Panc1 (cell line): ENCODE measurements around the gene UBE2E1.

Source experiments
- POLR2AphosphoS5 ChIP-seq: IDR thresholded peaks from 2 replicates; pipeline ENCODE4 v1.6.1; 2012; ENCODE audit warnings: mild to moderate bottlenecking, low read depth, low read length, moderate library complexity
- SIN3A ChIP-seq: IDR thresholded peaks from 2 replicates; pipeline ENCODE4 v1.6.1; 2012; ENCODE audit warnings: low read depth, mild to moderate bottlenecking, low read length, moderate library complexity, borderline replicate concordance; ENCODE audit not compliant: insufficient read depth
- TCF7L2 ChIP-seq: IDR thresholded peaks from 2 replicates; pipeline ENCODE4 v1.6.1; 2011; ENCODE audit warnings: mild to moderate bottlenecking, low read depth, low read length, inconsistent platforms
- TF ChIP-seq, protein P1 (sequence below): fragments of 450-650 bp; IDR thresholded peaks from 2 replicates; pipeline ENCODE4 v1.5.1; 2017; ENCODE audit warnings: mild to moderate bottlenecking
- TF ChIP-seq, protein P2 (sequence below), 2 experiments: IDR thresholded peaks; 2 replicates each; pipeline ENCODE4 v1.6.1; 2011 to 2012; ENCODE audit warnings: low read depth in 2 of 2, control low read depth in 1 of 2, low read length in 1 of 2, mild to moderate bottlenecking in 1 of 2, moderate library complexity in 1 of 2; ENCODE audit not compliant: insufficient read depth in 1 of 2

DNA sequence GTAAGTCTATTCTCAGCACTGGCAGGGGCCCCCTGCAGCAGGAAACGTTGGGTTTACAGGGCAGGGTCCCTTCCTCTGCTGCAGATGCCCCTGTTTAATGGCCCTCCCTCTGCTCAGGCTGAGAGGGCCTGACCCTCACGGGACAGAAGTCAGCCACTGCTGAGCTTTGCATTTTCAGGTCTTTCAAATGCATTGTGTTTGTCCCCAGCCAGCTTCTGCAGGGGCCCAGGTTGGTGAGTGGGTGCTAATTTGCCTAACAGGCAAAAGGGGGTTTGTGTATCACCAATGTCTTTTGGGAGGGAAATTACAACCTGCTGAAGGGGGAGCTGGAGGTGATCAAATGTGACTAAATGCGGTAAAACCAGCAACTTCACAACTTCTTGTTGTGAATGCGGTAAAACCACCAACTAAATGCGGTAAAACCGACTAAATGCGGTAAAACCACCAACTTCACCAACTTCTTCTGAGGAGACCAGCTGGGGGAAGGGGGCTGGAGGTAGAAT is 44.8 kb upstream of the UBE2E1 start:
- TF ChIP-seq, protein P1, sequence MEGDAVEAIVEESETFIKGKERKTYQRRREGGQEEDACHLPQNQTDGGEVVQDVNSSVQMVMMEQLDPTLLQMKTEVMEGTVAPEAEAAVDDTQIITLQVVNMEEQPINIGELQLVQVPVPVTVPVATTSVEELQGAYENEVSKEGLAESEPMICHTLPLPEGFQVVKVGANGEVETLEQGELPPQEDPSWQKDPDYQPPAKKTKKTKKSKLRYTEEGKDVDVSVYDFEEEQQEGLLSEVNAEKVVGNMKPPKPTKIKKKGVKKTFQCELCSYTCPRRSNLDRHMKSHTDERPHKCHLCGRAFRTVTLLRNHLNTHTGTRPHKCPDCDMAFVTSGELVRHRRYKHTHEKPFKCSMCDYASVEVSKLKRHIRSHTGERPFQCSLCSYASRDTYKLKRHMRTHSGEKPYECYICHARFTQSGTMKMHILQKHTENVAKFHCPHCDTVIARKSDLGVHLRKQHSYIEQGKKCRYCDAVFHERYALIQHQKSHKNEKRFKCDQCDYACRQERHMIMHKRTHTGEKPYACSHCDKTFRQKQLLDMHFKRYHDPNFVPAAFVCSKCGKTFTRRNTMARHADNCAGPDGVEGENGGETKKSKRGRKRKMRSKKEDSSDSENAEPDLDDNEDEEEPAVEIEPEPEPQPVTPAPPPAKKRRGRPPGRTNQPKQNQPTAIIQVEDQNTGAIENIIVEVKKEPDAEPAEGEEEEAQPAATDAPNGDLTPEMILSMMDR: no peak
- TF ChIP-seq POLR2AphosphoS5 (no peak), SIN3A (no peak), TCF7L2 (no peak)
- TF ChIP-seq, protein P2, sequence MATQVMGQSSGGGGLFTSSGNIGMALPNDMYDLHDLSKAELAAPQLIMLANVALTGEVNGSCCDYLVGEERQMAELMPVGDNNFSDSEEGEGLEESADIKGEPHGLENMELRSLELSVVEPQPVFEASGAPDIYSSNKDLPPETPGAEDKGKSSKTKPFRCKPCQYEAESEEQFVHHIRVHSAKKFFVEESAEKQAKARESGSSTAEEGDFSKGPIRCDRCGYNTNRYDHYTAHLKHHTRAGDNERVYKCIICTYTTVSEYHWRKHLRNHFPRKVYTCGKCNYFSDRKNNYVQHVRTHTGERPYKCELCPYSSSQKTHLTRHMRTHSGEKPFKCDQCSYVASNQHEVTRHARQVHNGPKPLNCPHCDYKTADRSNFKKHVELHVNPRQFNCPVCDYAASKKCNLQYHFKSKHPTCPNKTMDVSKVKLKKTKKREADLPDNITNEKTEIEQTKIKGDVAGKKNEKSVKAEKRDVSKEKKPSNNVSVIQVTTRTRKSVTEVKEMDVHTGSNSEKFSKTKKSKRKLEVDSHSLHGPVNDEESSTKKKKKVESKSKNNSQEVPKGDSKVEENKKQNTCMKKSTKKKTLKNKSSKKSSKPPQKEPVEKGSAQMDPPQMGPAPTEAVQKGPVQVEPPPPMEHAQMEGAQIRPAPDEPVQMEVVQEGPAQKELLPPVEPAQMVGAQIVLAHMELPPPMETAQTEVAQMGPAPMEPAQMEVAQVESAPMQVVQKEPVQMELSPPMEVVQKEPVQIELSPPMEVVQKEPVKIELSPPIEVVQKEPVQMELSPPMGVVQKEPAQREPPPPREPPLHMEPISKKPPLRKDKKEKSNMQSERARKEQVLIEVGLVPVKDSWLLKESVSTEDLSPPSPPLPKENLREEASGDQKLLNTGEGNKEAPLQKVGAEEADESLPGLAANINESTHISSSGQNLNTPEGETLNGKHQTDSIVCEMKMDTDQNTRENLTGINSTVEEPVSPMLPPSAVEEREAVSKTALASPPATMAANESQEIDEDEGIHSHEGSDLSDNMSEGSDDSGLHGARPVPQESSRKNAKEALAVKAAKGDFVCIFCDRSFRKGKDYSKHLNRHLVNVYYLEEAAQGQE (IDR thresholded peaks at IDR 0.05; ENCODE audit: insufficient read depth in 1 of 2, low read depth in 2 of 2, low read length in 1 of 2): no peak
